ENCODE results near the gene WDR1. TPM values are rescaled to one million over a fixed set of nuclear protein-coding genes. Genes with fewer than 3 reads are reported as not detected.

Gene WDR1
- total RNA-seq, 4 donors from 2014 or later = 196 to 268 (median 246) TPM

- Histone ChIP-seq H3K36me3 (no peaks in the 10 kb centered on the region), H3K27ac (no peak overlapping the region), H3K4me3 (no peak overlapping the region), H3K9me3 (no peaks in the 10 kb centered on the region), H3K4me1 (peaks cover 0 to 3% (median 0%) of the 10 kb centered on the region in 4 donors), H3K27me3 (no peaks in the 10 kb centered on the region)
- in situ Hi-C loops (cut with MboI; ENCODE audit: low pct_ligation_motif_present in 1 of 4, low pct_unique_long_range_greater_than_20kb in 1 of 4, low sequenced_read_pairs in 3 of 4) (no loop called here), intact Hi-C loops (cut with DNase I; ENCODE audit: low total_unique reads) (no loop called here)
- no peak for DNase-seq
- no peak for TF ChIP-seq POLR2AphosphoS5 (IDR thresholded peaks at IDR 0.05)
- WGBS, 2 donors (ENCODE audit: low coverage in 1 of 2) = 91% methylated on average over 4 of the region's 4 CpGs; no CpG with 5 or more reads in 1 of the 2 donors
Measured at GRCh38 chr4:10055871-10056270, 60.7 kb downstream of the WDR1 start.

GRCh38 chr4:10054571-10055041 lies 62.0 kb downstream of the WDR1 start:
- intact Hi-C loops (cut with DNase I; ENCODE audit: low total_unique reads) = no loop called here
- Histone ChIP-seq H3K27ac (no peak overlapping the region), H3K27me3 (no peaks in the 10 kb centered on the region), H3K36me3 (no peaks in the 10 kb centered on the region), H3K4me3 (no peak overlapping the region), H3K4me1 (peaks cover 0 to 3% (median 0%) of the 10 kb centered on the region in 4 donors), H3K9me3 (no peaks in the 10 kb centered on the region)
- 68 to 85% methylated on average over 1 to 4 of the region's 4 CpGs for WGBS, 2 donors (ENCODE audit: low coverage in 1 of 2)
- TF ChIP-seq POLR2AphosphoS5 (IDR thresholded peaks at IDR 0.05) (no peak), POLR2A (IDR thresholded peaks at IDR 0.05) (no peak), EP300 (IDR thresholded peaks at IDR 0.05; ENCODE audit: low read depth) (no peak), CTCF (IDR thresholded peaks at IDR 0.05) (no peak)
- in situ Hi-C loops (cut with MboI; ENCODE audit: low pct_ligation_motif_present in 1 of 4, low pct_unique_long_range_greater_than_20kb in 1 of 4, low sequenced_read_pairs in 3 of 4) = no loop called here
- no peak for DNase-seq

- H3K27me3 ChIP-seq = no peaks in the 10 kb centered on the region
- in situ Hi-C loops (cut with MboI; ENCODE audit: low pct_ligation_motif_present in 1 of 4, low pct_unique_long_range_greater_than_20kb in 1 of 4, low sequenced_read_pairs in 3 of 4) (no loop called here), intact Hi-C loops (cut with DNase I; ENCODE audit: low total_unique reads) (no loop called here)
- TF ChIP-seq EP300 (IDR thresholded peaks at IDR 0.05; ENCODE audit: low read depth) = no peak
- TF ChIP-seq CTCF (IDR thresholded peaks at IDR 0.05) = no peak
- TF ChIP-seq POLR2AphosphoS5 (IDR thresholded peaks at IDR 0.05) = no peak
- no peak for TF ChIP-seq POLR2A (IDR thresholded peaks at IDR 0.05)
- H3K36me3 ChIP-seq = no peaks in the 10 kb centered on the region
- 81 to 94% methylated on average over 2 to 8 of the region's 8 CpGs for WGBS, 2 donors (ENCODE audit: low coverage in 1 of 2)
- DNase-seq = no peak
- no peak overlapping the region for H3K4me3 ChIP-seq
- H3K4me1 ChIP-seq = peaks cover 0 to 3% (median 0%) of the 10 kb centered on the region in 4 donors
- H3K9me3 ChIP-seq = no peaks in the 10 kb centered on the region
- no peak overlapping the region for H3K27ac ChIP-seq
Measured at GRCh38 chr4:10053635-10054453, 62.8 kb downstream of the WDR1 start.

GRCh38 chr4:10051517-10052135 lies 65.0 kb downstream of the WDR1 start:
- Histone ChIP-seq H3K9me3 (no peaks in the 10 kb centered on the region), H3K4me1 (peaks cover 0 to 3% (median 0%) of the 10 kb centered on the region in 4 donors), H3K4me3 (no peak overlapping the region), H3K27me3 (no peaks in the 10 kb centered on the region), H3K36me3 (no peaks in the 10 kb centered on the region), H3K27ac (no peak overlapping the region)
- DNase-seq = no peak
- TF ChIP-seq EP300 (IDR thresholded peaks at IDR 0.05; ENCODE audit: low read depth) = no peak
- no peak for TF ChIP-seq POLR2A (IDR thresholded peaks at IDR 0.05)
- no peak for TF ChIP-seq CTCF (IDR thresholded peaks at IDR 0.05)
- TF ChIP-seq POLR2AphosphoS5 (IDR thresholded peaks at IDR 0.05) = no peak
- intact Hi-C loops (cut with DNase I; ENCODE audit: low total_unique reads) (no loop called here), in situ Hi-C loops (cut with MboI; ENCODE audit: low pct_ligation_motif_present in 1 of 4, low pct_unique_long_range_greater_than_20kb in 1 of 4, low sequenced_read_pairs in 3 of 4) (no loop called here)
- 89 to 98% methylated on average over 6 to 11 of the region's 11 CpGs for WGBS, 2 donors (ENCODE audit: low coverage in 1 of 2)

Data from transverse colon (tissue), 4 donors.